PC-3 (cell line): ENCODE results near the gene SLC7A7. TPM values are rescaled to one million over a fixed set of nuclear protein-coding genes. Genes with fewer than 3 reads are reported as not detected.

Experiments
- ATAC-seq: fragments of 200-7000 bp; cut with Tn5 transposase; 2 replicates; pipeline ENCODE4 v1.9.1; 2020; ENCODE audit warnings: mild to moderate bottlenecking, moderate library complexity
- BruUV-seq: library from RNA; stranded (reverse); fragments of 400-500 nt; replicated peaks from 2 replicates; lab custom pipeline; 2021; lab: Mats Ljungman, UMichigan
- CTCF ChIA-PET: fragments of 300-600 bp; sonication (Branson Sonifier 250); formaldehyde crosslinking; loops from one replicate; lab custom pipeline; 2022; ENCODE audit warnings: antibody characterized with exemption; lab: Charles Lee
- POLR2A ChIA-PET: fragments of 300-600 bp; sonication (Branson Sonifier 250); formaldehyde crosslinking; loops from one replicate; lab custom pipeline; 2022; ENCODE audit warnings: antibody characterized with exemption; ENCODE audit not compliant: unreplicated experiment; lab: Charles Lee
- DNase-seq: peaks from one replicate; pipeline ENCODE4 v3.0.0-alpha.2; 2015
- H2AFZ ChIP-seq: fragments of 300-600 bp; sonication (generic); 2 replicates; pipeline ENCODE4 v1.6.0; 2016; ENCODE audit warnings: antibody characterized with exemption, low read length
- H3F3A ChIP-seq: fragments of 300-600 bp; sonication (generic); one replicate; pipeline ENCODE4 v1.6.0; 2017; ENCODE audit warnings: antibody characterized with exemption, low read length, control low read depth, mild to moderate bottlenecking; ENCODE audit not compliant: unreplicated experiment
- H3K27ac ChIP-seq: fragments of 300-600 bp; sonication (generic); 2 replicates; pipeline ENCODE4 v1.5.1; 2016; ENCODE audit warnings: mild to moderate bottlenecking, low read length
- H3K27me3 ChIP-seq: fragments of 300-600 bp; sonication (generic); 2 replicates; pipeline ENCODE4 v1.6.1; 2016; ENCODE audit warnings: low read length, mixed read lengths
- H3K36me3 ChIP-seq: fragments of 300-600 bp; sonication (generic); 2 replicates; pipeline ENCODE4 v1.6.1; 2016; ENCODE audit warnings: low read depth, mixed run types, low read length, mixed read lengths
- H3K4me1 ChIP-seq: fragments of 300-600 bp; sonication (generic); 2 replicates; pipeline ENCODE4 v1.5.1; 2016; ENCODE audit warnings: low read length; ENCODE audit not compliant: insufficient read depth
- H3K4me2 ChIP-seq: fragments of 300-600 bp; sonication (generic); 2 replicates; pipeline ENCODE4 v1.6.0; 2016; ENCODE audit warnings: low read length
- H3K4me3 ChIP-seq: fragments of 300-600 bp; sonication (generic); 2 replicates; pipeline ENCODE4 v1.5.1; 2016; ENCODE audit warnings: mild to moderate bottlenecking, low read length, mixed read lengths
- H3K79me2 ChIP-seq: fragments of 300-600 bp; sonication (generic); 2 replicates; pipeline ENCODE4 v1.6.1; 2017; ENCODE audit warnings: low read length, mixed read lengths
- H3K9ac ChIP-seq: fragments of 300-600 bp; sonication (generic); 2 replicates; pipeline ENCODE4 v1.6.0; 2016; ENCODE audit warnings: mild to moderate bottlenecking, low read length
- H3K9me2 ChIP-seq: fragments of 300-600 bp; sonication (generic); replicated peaks from 2 replicates; pipeline ENCODE4 v1.6.1; 2016; ENCODE audit warnings: mixed run types, low read length, mixed read lengths
- H3K9me3 ChIP-seq: fragments of 300-600 bp; sonication (generic); 2 replicates; pipeline ENCODE4 v1.6.1; 2016; ENCODE audit warnings: low read length, mixed read lengths
- H4K20me1 ChIP-seq: fragments of 300-600 bp; sonication (generic); 2 replicates; pipeline ENCODE4 v1.6.1; 2016; ENCODE audit warnings: low read length, mixed read lengths
- CTCF ChIP-seq: fragments of 300-600 bp; sonication (generic); conservative IDR thresholded peaks from 2 replicates; pipeline ENCODE4 v1.5.1; 2017; ENCODE audit warnings: antibody characterized with exemption, low read depth, mild to moderate bottlenecking, low read length
- EZH2 ChIP-seq: fragments of 300-600 bp; sonication (generic); IDR thresholded peaks from one replicate; pipeline ENCODE4 v1.6.1; 2017; ENCODE audit warnings: antibody characterized with exemption, mild to moderate bottlenecking, low read length; ENCODE audit not compliant: unreplicated experiment
- EZH2phosphoT487 ChIP-seq: fragments of 300-600 bp; sonication (generic); IDR thresholded peaks from 2 replicates; pipeline ENCODE4 v1.6.1; 2018; ENCODE audit warnings: mild to moderate bottlenecking, antibody characterized with exemption, low read length, borderline replicate concordance
- intact Hi-C: fragments of 100-400 bp; cut with micrococcal nuclease; formaldehyde crosslinking; loops from 2 replicates; pipeline ENCODE4 v1.9.0; 2023
- total RNA-seq: library from RNA; depleted of rRNA; stranded (reverse); fragments of >200 nt; gene quantifications from 2 replicates; pipeline ENCODE4 v1.2.3, GENCODE V29; 2014

The SLC7A7 gene
- total RNA-seq, 1 experiment from 2014 or later = not detected

- no peaks in the 10 kb centered on the region for H3K27me3 ChIP-seq
- peaks cover 45% of the 10 kb centered on the region for H3K4me1 ChIP-seq
- H4K20me1 ChIP-seq = no peaks in the 10 kb centered on the region
- ChIA-PET CTCF (interaction anchor here (0.6 to 3.5 kb wide), 9 partner anchors 14 to 295 kb away, joined by 3 to 37 read pairs (median 4); partner anchors contain the start of genes HAUS4 and MMP14), POLR2A (interaction anchor here (0.5 to 1.6 kb wide), 2 partner anchors 13 to 85 kb away, joined by 4 to 14 read pairs; partner anchors contain the start of gene OXA1L)
- H3K4me2 ChIP-seq = peak overlapping the region; percentile 68
- intact Hi-C loops = loop anchor here (1.0 to 10.0 kb wide), 3 partner anchors 14 to 456 kb away; no protein-coding TSS in a partner anchor
- no TSS peak for BruUV-seq
- no peaks in the 10 kb centered on the region for H3F3A ChIP-seq
- H3K9me2 ChIP-seq = no peaks in the 10 kb centered on the region
- DNase-seq = peak; percentile 92
- H3K36me3 ChIP-seq = no peaks in the 10 kb centered on the region
- peak overlapping the region; percentile 48 for H2AFZ ChIP-seq
- peak; percentile 70 for ATAC-seq
- no peaks in the 10 kb centered on the region for H3K79me2 ChIP-seq
- TF ChIP-seq EZH2phosphoT487 (no peak), CTCF (no peak), EZH2 (no peak)
- H3K9ac ChIP-seq = peak overlapping the region; percentile 74
- H3K4me3 ChIP-seq = 0 out of 2 replicates have a peak overlapping the region, but pooled peaks have one; percentile 11
- H3K27ac ChIP-seq = peak overlapping the region; percentile 97
- no peaks in the 10 kb centered on the region for H3K9me3 ChIP-seq
Observed at GRCh38 chr14:22850944-22851764, 35.9 kb upstream of the SLC7A7 start.

GRCh38 chr14:22849212-22849819 is 34.1 kb upstream of the SLC7A7 start:
- Histone ChIP-seq H3F3A (no peaks in the 10 kb centered on the region), H3K9me3 (no peaks in the 10 kb centered on the region), H3K9me2 (no peaks in the 10 kb centered on the region), H3K36me3 (peaks cover 5% of the 10 kb centered on the region), H3K4me1 (peaks cover 39% of the 10 kb centered on the region), H3K27ac (peak overlapping the region; percentile 97), H3K79me2 (no peaks in the 10 kb centered on the region), H3K4me3 (no peak overlapping the region), H3K27me3 (no peaks in the 10 kb centered on the region), H2AFZ (no peak overlapping the region), H3K9ac (no peak overlapping the region), H4K20me1 (no peaks in the 10 kb centered on the region), H3K4me2 (no peak overlapping the region)
- DNase-seq = no peak
- BruUV-seq = no TSS peak
- ChIA-PET CTCF (no interaction called here), POLR2A (interaction anchor here (0.5 to 0.7 kb wide), 2 partner anchors 26 to 257 kb away, joined by 3 read pairs; no protein-coding TSS in a partner anchor)
- ATAC-seq = no peak
- TF ChIP-seq EZH2 (no peak), CTCF (no peak), EZH2phosphoT487 (no peak)
- intact Hi-C loops = no loop called here
